GM18867 (cell line): ENCODE measurements around the gene PLXNC1.

Experiments
- ATAC-seq: cut with Tn5 transposase; IDR thresholded peaks from one replicate; pipeline ENCODE4 v1.9.1; 2021; ENCODE audit warnings: mild to moderate bottlenecking, moderate library complexity; ENCODE audit not compliant: unreplicated experiment

The PLXNC1 gene

GRCh38 chr12:94326727-94327126, 178.3 kb downstream of the PLXNC1 start:
- no peak for ATAC-seq

- ATAC-seq = no peak
These were observed 179.4 kb downstream of the PLXNC1 start for GRCh38 chr12:94327809-94328208.

GRCh38 chr12:94329366-94329765, 181.0 kb downstream of the PLXNC1 start:
- no peak for ATAC-seq

GRCh38 chr12:94333396-94333795, 185.0 kb downstream of the PLXNC1 start:
- ATAC-seq = no peak

- no peak for ATAC-seq
These were observed 188.0 kb downstream of the PLXNC1 start for GRCh38 chr12:94336211-94336925.

GRCh38 chr12:94338006-94338794, 189.8 kb downstream of the PLXNC1 start:
- no peak for ATAC-seq

GRCh38 chr12:94340573-94340972, 192.2 kb downstream of the PLXNC1 start:
- no peak for ATAC-seq

- ATAC-seq = no peak
These were observed 204.8 kb downstream of the PLXNC1 start for GRCh38 chr12:94353130-94353529.
